ENCODE measurements around the gene IRF1. TPM values are rescaled to one million over a fixed set of nuclear protein-coding genes. Genes with fewer than 3 reads are reported as not detected.
A peak's percentile ranks its signal among the peaks of the same experiment; 100 is the strongest.

Gene IRF1
- total RNA-seq, 4 donors from 2014 or later = 24.6 to 49.7 (median 32.1) TPM

DNA sequence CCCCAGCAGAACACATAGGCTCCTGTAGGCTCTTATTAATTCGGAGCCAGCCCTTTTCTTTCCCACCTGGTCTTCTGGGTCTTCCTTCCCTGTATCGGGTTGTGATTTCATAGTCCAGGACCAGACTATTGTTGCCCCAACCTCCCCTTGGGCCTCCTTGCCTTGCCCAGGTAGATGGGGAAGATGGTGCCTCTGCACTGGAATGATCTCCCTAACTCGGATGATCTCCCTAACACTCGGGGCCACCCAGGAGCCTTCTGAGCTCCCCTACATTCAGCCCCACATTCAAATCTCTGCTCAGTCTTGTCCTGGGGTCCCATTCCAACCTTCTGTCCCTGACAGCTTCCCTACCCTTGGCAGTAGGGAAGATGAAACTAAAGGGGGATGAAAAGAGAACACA is 2.7 kb upstream of the IRF1 start:
- DNase-seq = no peak
- Histone ChIP-seq H3K4me3 (replicated peaks in 1 of 3) (no peak overlapping the region), H3K9me3 (no peaks in the 10 kb centered on the region), H3K27ac (no peak overlapping the region), H3K27me3 (no peaks in the 10 kb centered on the region), H3K36me3 (no peaks in the 10 kb centered on the region), H3K4me1 (peaks cover 30 to 47% of the 10 kb centered on the region in 2 donors)
- WGBS, 2 donors = 75 to 95% methylated on average over 4 of the region's 4 CpGs
- intact Hi-C loops (cut with DNase I) = loop anchor here (10.0 kb wide), 1 partner anchor 562 kb away; the partner anchor contains the start of gene HSPA4
- no peak for TF ChIP-seq POLR2A (IDR thresholded peaks at IDR 0.05)
- TF ChIP-seq, protein P1, sequence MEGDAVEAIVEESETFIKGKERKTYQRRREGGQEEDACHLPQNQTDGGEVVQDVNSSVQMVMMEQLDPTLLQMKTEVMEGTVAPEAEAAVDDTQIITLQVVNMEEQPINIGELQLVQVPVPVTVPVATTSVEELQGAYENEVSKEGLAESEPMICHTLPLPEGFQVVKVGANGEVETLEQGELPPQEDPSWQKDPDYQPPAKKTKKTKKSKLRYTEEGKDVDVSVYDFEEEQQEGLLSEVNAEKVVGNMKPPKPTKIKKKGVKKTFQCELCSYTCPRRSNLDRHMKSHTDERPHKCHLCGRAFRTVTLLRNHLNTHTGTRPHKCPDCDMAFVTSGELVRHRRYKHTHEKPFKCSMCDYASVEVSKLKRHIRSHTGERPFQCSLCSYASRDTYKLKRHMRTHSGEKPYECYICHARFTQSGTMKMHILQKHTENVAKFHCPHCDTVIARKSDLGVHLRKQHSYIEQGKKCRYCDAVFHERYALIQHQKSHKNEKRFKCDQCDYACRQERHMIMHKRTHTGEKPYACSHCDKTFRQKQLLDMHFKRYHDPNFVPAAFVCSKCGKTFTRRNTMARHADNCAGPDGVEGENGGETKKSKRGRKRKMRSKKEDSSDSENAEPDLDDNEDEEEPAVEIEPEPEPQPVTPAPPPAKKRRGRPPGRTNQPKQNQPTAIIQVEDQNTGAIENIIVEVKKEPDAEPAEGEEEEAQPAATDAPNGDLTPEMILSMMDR (IDR thresholded peaks at IDR 0.05) = no peak

DNA sequence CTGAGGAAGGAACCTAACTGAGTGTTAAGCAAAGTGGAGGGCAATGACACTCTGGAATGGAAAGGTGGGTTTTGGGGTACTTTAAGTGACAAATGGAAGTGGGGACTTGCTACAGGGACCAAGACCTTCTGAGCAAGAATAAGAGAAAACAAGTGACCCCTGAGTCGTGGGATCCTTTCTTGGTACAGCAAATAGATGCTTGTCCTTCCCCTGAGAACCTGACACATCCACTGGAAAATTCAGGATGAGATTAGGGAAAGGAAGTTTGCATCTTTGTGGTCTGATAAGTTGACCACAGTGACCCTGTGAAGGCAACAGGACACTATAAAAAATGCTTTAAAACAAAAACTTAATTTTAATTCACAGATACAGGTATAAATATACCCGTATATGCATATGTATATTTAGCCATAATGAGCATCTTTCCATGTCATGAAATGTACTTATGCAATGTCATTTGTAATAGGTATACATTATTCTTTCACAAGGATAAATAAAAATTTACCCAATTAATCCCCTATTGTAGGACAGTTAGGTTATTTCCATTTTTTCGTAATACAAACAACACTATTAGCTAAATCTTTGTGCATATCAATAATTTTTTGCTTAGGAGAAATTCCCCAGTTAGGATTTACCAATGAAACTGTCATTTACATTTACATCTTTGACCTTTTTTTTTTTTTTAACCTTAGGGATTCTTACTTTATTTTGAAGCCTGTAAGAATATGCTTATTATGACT is 2.0 kb upstream of the IRF1 start:
- Histone ChIP-seq H3K27ac (no peak overlapping the region), H3K36me3 (no peaks in the 10 kb centered on the region), H3K4me3 (replicated peaks in 1 of 3) (no peak overlapping the region), H3K9me3 (no peaks in the 10 kb centered on the region), H3K27me3 (no peaks in the 10 kb centered on the region), H3K4me1 (peaks cover 33 to 49% of the 10 kb centered on the region in 2 donors)
- no peak for DNase-seq
- 71 to 89% methylated on average over 3 of the region's 3 CpGs for WGBS, 2 donors
- no peak for TF ChIP-seq POLR2A (IDR thresholded peaks at IDR 0.05)
- TF ChIP-seq, protein P1 (IDR thresholded peaks at IDR 0.05) = no peak
- intact Hi-C loops (cut with DNase I) = loop anchor here (10.0 kb wide), 1 partner anchor 562 kb away; the partner anchor contains the start of gene HSPA4

DNA sequence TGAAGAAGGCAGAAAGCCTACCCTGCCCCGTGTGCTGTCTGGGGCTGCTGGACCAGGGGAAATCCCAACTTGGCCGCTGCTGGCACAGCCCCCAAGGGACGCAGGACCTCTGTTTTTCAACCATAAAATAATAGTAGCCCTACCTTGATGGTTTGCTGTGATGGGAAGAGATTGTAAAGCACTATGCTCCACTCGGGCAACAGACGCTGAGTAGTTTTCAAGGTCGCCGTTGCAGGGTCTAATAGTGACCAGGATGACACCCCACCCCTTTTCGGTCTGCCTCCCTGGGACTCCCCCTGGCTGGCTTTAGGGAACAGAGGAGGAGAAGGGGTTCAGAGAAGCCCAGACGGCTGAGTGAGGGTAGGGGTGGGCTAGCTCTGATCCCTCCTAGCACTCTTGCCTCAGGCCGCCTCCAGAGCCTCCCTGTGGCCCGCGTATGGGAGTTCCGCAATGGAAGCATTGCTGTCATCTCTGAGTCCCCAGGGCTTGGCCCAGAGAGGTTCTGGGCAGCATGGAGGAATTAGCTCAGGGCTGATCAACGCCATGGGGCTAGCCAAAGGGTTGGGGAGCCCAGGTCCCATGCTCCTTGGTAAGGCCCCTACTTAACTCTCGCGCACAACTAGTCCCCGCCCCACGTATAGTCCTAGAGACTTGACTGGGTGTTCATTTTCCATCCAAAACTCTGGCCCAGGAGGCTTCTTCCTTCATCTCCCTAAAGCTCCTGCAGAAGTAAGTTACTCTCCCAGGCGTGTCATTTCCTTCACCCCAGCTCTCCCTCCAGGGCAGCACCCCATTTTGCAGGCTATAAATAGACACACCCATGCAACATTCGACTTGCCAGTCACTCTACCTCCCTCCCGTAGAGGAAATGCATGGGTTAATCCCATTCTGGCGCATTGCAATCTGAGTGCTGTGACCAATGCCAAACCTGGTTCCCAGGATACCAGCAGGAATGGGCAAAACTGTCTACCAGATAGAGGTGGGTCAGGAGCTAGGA is 1.1 kb upstream of the IRF1 start:
- no peak for DNase-seq

DNA sequence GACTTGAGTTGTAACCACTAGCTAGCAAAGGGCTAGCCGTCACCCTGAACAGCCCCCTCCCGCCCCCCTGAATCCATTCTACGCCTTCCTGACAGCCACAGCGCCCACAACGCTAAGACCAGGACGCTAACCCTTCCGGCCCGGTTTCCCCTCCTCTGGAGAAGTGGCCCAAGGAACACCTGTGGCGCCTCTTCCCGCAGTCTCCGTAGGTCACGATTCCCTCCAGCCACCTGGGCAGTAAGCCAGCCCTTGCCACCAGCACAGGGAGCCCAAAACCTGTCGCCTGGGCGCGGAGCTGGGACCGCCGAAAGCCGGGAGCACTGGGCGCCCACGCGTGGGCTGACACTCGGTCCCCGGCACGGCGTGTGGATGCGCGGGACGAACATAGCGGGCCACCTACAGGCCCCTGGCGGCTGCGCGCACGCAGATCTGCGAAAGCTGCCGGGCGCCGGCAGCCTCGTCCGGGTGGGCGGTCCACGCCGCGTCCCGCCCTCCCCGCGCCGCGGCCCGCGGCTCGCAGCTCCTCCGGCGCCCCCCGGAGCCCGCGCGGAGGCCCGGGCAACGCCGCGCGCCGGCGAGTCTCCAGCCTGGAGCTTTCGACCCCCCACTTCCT is 596 bp downstream of the IRF1 start:
- intact Hi-C loops (cut with DNase I) = loop anchor here (5.0 to 10.0 kb wide), 3 partner anchors 68 to 565 kb away; partner anchors contain the start of gene HSPA4
- no peaks in the 10 kb centered on the region for H3K9me3 ChIP-seq
- peak overlapping the region; percentile 67 to 93 (median 87) for H3K4me3 ChIP-seq (replicated peaks in 1 of 3)
- H3K27me3 ChIP-seq = no peaks in the 10 kb centered on the region
- H3K4me1 ChIP-seq = peaks cover 27 to 54% of the 10 kb centered on the region in 2 donors
- TF ChIP-seq, protein P1 (IDR thresholded peaks at IDR 0.05) = peak in 4 of 6 experiments; percentile 14 to 48 (median 29)
- TF ChIP-seq POLR2A (IDR thresholded peaks at IDR 0.05) = no peak
- peak overlapping the region; percentile 79 to 99 (median 97) for H3K27ac ChIP-seq
- 0 to 2% methylated on average over 7 to 8 of the region's 65 CpGs for WGBS, 2 donors
- peak; percentile 70 to 81 for DNase-seq
- peaks cover 20 to 25% of the 10 kb centered on the region in 2 donors for H3K36me3 ChIP-seq

More for the DNA sequence above, 1.1 kb upstream of the IRF1 start:
- H3K4me1 ChIP-seq = peaks cover 33 to 52% of the 10 kb centered on the region in 2 donors
- WGBS, 2 donors = 61 to 67% methylated on average over 18 to 22 of the region's 22 CpGs
- H3K36me3 ChIP-seq = peaks cover 3 to 8% of the 10 kb centered on the region in 2 donors
- H3K27ac ChIP-seq = peak overlapping the region; percentile 92 to 99 (median 97)
- TF ChIP-seq, protein P1 (IDR thresholded peaks at IDR 0.05) = no peak
- TF ChIP-seq POLR2A (IDR thresholded peaks at IDR 0.05) = no peak
- intact Hi-C loops (cut with DNase I) = loop anchor here (10.0 kb wide), 1 partner anchor 563 kb away; the partner anchor contains the start of gene HSPA4
- peak overlapping the region; percentile 18 to 87 (median 49) for H3K4me3 ChIP-seq (replicated peaks in 1 of 3)
- no peaks in the 10 kb centered on the region for H3K9me3 ChIP-seq
- H3K27me3 ChIP-seq = no peaks in the 10 kb centered on the region

Data from thyroid gland (tissue), 4 donors.